Measurements from ENCODE around the gene PODXL.
"Not testable (repeated sequence)": the region's sequence is repeated elsewhere in the genome, so short reads cannot be mapped to it uniquely, and the experiment has no call there.

The PODXL gene

DNA sequence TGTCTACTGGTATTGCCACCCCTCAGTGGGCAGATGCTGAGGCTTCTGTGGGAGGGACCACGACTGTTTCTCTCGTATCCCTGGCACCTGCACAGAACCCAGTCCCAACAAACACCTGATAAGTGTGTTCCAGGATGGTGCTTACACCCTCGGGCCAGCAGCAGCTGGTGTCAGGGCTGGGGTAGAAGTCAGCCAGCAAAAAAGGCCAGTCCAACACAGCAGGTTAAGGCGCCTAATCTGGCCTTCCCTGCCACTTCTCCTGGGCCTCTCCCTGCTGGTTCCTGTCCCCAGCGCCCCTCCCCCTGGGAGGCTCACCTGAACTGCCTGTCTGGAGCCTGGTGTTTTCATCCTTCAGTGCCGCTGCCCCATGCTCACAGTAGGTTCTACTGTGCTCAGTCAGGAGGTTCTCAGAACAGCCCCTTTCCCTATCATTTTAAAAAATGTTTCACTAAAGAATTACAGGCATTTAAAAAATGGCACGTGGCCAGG lies 20.0 kb downstream of the PODXL start:
- no peak for DNase-seq

DNA sequence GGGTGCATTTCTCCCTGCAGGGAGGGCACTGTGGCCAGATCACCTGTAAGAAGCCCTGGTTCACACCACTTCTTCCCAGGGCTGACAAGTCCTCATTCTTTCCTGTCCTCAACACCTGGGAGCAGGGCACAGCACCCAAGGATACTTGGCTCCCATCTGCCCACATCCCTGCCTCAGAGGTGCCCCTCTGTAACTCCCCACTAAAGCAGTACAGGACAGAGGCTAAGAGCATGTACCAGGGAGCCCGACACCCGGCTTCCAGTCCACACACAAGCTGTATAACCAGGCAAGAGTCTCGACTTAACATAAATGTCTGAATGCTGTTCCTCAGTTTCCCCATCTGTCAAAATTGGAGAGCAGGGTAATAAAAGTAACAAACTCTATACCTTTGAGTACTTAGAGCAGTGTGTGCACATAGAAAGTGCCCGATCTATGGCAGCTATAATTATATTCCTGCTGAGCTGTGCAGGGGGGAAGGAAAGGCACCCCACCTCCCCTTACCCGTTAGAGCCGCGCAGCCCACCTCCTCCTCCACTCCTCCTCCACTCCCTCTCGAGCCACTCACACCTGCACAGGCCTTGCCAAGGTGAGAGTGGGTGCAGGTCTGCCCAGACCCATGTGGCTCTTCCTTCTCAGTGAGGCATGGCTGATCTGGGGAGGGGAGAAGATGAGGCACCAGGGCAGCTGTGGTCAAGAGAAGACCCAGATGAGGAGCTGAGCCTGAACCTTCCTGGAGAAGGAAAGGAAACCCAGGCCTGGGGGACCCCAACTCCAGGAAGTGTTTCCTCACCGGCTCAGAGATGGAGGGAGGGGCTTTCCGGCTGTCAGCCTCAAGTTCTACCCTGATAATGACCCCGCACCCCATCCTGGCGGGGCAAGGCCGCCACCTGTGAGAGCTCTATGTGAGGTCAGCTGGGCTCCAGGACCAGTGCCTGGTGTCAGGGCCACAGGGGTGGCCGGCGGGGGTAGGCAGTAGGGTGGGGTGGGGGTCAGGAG lies 22.6 kb downstream of the PODXL start:
- no peak for DNase-seq

- no peak for DNase-seq
Measured at GRCh38 chr7:131533151-131533559, 23.3 kb downstream of the PODXL start.

GRCh38 chr7:131532570-131533091 lies 23.8 kb downstream of the PODXL start:
- DNase-seq: no peak

DNA sequence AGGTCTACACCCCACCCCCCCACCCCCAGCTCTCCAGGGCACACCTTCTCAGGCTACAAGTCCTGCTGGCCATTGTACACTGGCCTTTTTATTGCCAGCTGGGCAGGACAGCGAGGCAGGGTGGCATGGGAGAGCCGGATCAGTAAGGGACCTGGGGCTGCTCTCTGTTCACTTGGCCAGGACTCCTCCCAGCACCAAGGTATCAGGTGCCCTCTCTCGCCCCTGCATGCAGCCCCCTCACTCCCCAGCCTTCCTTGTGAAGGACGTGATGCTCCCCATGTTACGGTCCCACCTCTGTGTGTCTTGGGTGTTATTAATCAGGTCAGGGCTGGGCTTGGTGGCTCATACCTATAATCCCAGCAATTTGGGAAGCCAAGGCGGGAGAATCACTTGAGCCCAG lies 26.3 kb downstream of the PODXL start:
- DNase-seq: no peak

GRCh38 chr7:131529617-131530016 lies 26.8 kb downstream of the PODXL start:
- DNase-seq: no peak

- DNase-seq: no peak
Measured at GRCh38 chr7:131529179-131529578, 27.2 kb downstream of the PODXL start.

DNA sequence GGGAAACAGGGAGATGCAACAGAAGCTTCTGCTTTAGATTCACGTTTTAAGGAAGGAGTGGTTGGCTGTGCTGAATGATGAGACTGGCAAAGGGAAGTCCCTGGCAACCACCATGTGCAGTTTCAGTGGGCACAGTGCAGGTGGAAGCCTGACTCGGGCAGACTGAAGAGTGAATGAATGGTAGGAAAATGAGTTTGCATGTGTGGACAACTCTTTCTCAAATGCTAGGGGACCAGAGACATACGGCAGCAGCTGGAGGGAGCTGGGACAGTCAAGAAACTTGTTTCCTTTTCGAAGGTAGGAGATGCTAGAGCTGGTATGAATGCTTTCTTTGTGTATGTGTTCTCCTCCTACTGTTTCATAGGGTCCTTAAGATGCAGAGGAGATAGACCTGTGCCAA lies 29.0 kb downstream of the PODXL start:
- DNase-seq: no peak

DNA sequence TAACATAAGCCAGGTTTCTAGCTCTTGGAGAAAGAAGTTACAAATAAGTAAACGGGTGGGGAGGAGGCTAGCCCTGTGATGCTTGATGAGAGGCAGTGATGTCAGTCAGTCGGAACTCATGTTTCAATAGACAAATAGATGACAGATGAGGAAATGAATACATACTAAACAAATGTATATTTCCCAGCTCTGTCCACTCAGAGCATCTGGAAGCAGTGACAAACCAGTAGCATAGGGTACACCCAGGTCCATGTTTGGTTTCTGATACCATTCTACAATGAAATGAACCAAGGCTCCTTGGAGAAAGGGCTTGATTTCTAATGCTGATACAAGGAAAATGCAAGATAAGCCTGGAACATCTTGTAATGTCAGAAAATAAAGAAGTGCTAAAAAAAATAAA lies 30.6 kb downstream of the PODXL start:
- no peak for DNase-seq

DNA sequence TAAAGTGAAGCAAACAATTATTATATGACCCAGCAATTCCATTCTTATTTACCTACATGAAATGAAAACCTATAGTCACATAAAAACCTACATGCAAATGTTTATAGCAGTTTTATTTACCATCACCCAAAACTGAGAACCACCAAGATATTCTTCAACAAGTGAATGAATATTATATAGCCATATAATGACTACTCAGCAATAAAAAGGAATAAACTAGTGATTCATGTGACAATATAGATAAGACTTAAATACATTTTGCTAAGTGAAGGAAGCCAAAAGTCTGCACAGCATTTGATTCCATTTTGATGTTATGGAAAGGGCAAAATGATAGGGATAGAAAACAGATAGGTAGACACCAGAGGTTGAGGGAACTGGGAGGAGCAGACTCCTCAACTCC lies 31.7 kb downstream of the PODXL start:
- DNase-seq: no peak

GRCh38 chr7:131524115-131524514 lies 32.3 kb downstream of the PODXL start:
- no peak for DNase-seq

- no peak for DNase-seq
Measured at GRCh38 chr7:131522325-131522930, 34.0 kb downstream of the PODXL start.

- no peak for DNase-seq
Measured at GRCh38 chr7:131521651-131522163, 34.7 kb downstream of the PODXL start.

DNA sequence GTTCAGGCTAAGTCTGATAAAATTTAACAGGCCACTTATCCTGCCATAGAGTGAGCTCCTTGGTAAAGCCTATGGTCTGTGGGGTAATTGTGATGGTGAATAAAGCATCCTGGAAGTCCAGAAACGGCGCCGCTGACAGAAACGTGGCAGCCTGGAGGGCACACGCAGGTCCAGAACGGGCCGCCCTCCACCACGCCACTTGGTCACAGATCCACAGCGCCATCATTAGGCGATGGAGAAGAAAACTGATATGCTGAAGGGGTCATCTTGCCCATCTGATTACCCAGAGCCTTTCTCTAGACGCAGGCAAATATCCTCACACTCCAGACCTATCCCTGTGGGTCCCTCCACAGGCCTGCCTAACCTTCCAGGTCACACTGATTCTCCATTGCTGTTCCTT lies 37.8 kb downstream of the PODXL start:
- no peak for DNase-seq

DNA sequence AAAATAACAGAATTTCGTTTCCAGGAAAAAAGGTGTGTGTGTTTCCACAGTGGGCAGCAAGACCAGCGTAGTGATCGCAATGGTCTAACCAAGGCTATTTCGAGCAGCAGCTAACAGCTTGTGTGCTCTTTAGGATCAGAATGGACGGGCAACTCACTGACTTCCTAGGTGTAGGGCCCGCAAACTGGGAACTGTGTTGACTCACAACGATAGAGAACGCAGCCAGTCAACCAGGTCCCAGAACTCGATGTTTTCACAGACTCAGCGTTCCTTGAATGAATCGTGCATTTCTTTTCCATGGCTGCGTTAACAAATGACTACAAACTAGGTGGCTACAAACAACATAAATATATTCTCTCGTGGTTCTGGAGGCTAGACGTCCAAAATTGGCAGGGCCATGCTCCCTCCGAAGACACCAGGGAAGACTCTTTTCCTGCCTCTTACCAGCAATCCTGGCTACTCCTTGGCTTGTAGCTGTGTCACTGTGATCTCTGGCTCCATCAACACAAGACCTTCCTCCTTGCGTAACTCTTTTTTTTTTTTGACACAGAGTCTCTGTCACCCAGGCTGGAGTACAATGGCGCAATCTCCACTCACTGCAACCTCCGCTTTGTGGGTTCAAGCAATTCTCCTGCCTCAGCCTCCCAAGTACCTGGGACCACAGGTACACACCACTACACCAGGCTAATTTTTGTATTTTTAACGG lies 39.1 kb downstream of the PODXL start:
- no peak for DNase-seq

GRCh38 chr7:131515471-131515870 lies 41.0 kb downstream of the PODXL start:
- not testable (repeated sequence) for DNase-seq

- DNase-seq: peak; percentile 88
Measured at GRCh38 chr7:131513245-131514061, 43.0 kb downstream of the PODXL start.

DNA sequence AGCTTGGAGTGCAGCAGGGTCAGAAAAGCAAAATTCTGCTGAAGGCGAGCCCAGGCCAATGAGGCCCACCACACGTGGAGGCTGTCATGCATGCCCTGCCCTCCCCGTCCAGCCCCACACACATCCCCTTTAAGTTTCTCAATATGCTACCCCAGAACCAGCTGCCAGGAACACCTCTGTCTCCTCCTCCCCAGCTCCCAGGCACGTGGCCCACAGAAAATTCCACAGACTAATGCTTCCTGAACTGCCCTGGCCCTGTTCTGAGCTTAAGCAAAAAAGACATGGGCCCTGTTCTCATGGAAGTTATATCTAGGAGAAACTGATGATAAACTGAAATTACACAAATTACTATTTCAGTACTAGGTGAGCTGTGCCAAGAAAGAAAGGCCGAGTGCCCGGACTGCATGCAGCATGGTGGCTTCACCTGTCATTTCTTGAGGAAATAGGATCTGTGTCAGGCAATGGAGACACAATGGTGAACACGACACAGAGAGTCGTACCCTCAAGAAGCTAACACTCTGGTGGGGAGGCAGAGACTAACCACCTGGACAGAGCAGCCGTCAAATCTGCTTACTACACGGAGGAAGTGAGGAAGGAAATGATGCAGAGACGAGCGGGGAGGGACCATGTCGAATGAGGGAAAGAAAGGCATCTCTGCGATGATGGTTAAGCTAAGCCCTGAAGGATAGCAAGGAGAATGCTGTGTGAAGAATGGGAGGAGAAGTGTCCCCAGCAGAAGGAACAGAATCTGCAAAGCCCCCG lies 44.5 kb downstream of the PODXL start:
- DNase-seq: no peak

- DNase-seq: no peak
Measured at GRCh38 chr7:131511071-131511470, 45.4 kb downstream of the PODXL start.

DNA sequence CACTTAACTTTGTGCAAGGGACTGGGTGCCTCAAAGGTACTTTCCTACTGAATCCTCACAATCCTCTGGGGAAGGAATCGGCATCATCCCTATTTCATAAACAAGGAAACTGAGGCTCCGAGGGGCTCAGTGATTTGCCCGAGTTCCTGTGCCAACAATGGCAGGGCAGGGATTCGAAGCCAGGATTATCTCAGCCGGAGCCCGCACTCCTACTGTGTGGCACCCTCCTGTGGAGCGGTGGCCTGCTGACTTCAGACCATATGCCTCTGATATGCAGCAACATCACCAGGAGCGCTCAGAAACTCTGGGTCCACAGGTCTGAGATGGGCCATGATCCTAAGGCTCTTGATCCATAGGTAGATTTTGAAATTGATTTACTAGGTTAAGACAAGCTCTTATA lies 46.6 kb downstream of the PODXL start:
- DNase-seq: no peak

DNA sequence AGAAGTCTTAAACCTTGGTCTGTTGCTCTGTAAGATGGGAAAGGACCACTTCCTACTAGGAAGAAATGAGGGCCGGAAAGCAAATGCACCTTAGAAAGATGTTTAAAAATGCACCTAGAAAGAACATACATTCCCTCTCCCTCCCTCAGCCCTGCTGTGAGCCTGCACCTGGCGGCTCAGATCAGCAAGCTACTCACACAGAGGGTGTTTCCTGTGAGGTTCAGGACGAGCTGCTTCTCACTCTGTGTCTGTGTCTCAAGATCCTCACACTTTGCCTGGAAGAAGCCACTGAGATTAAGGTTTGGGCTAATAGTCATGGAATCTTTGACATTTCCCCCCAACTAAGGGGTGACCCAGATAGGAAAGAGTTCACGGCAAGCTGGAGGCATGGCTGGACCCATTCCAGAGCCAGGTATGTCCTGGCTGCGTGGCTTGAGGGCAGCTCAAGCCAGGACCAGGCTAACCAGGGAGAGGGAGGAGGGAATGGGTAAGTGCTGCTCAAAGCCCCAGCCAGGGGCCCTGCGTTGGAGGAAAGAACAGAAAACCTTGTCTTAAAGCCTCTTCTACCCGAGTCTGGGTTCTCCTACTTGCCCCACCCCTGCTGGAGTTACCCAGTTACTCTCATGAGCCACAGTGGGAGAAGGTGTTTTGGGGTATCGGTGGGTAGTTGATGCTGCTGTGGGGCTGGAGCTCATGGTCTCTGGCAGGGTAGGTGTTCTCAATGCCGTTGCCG lies 47.5 kb downstream of the PODXL start:
- DNase-seq: no peak

Measured in NCI-H1105 treated with DMSO at 0.1 percent for 48 hours (cell line).